Right lobe of liver (tissue), 6 donors: ENCODE measurements around the gene RNF13. TPM values are rescaled to one million over a fixed set of nuclear protein-coding genes. Genes with fewer than 3 reads are reported as not detected.
A peak's percentile ranks its signal among the peaks of the same experiment; 100 is the strongest.

ENCODE experiments used
- ATAC-seq, 4 donors: fragments of 200-7000 bp; cut with Tn5 transposase; one replicate each; pipeline ENCODE4 v1.9.1; 2020; ENCODE audit warnings: mild to moderate bottlenecking in 4 of 4, moderate library complexity in 4 of 4
- DNase-seq, 3 donors: peaks; one replicate each; pipeline ENCODE4 v3.0.0-alpha.2; 2020
- H3K27ac ChIP-seq, 3 donors: fragments of 200-600 bp; one replicate each; pipeline ENCODE4 v1.8.0; 2022
- H3K27me3 ChIP-seq, 2 donors: fragments of 200-600 bp; one replicate each; pipeline ENCODE4 v1.8.0; 2022
- H3K36me3 ChIP-seq, 4 donors: fragments of 200-600 bp; sonication (generic) in 1 of 4; one replicate each; pipeline versions ENCODE4 v1.5.1 to v1.8.0; 2017 to 2022; ENCODE audit warnings: control low read depth in 1 of 4
- H3K4me1 ChIP-seq, 4 donors: fragments of 200-600 bp; sonication (generic) in 1 of 4; one replicate each; pipeline versions ENCODE4 v1.5.1 to v1.8.0; 2017 to 2022; ENCODE audit warnings: control low read depth in 1 of 4
- H3K4me3 ChIP-seq, 3 donors: fragments of 200-600 bp; one replicate each; pipeline ENCODE4 v1.8.0; 2022
- H3K9me3 ChIP-seq, 4 donors: fragments of 200-600 bp; sonication (generic) in 1 of 4; one replicate each; pipeline versions ENCODE4 v1.5.1 to v1.8.0; 2017 to 2022; ENCODE audit warnings: control low read depth in 1 of 4
- POLR2A ChIP-seq: fragments of 450-650 bp; IDR thresholded peaks from one replicate; pipeline ENCODE4 v1.6.1; 2017; ENCODE audit warnings: antibody characterized with exemption, mild to moderate bottlenecking
- WGBS: methylation state at CpG from one replicate; pipeline ENCODE4 v1.1.6; 2018; ENCODE audit warnings: low coverage, low lambda C conversion rate; ENCODE audit not compliant: insufficient coverage; ENCODE audit errors: missing lambda C conversion rate; 5-methylcytosine and 5-hydroxymethylcytosine counted together
- intact Hi-C, 2 donors: fragments of 100-400 bp; cut with DNase I; formaldehyde crosslinking; loops; one replicate each; pipeline versions ENCODE4 v1.11.2 to v1.14.1; 2022
- total RNA-seq, 6 experiments: library from RNA; depleted of rRNA in 2 of 6; stranded (reverse); fragments of >200 nt in 2 of 6; fragmentation: NEBNext Ultra II Directional in 3 of 6; extraction: Animal tissue kit (Norgen Biotek cat#: 25700) in 3 of 6; gene quantifications; one replicate each; pipeline versions ENCODE4 v1.1.0 to v1.2.4, GENCODE V29; 2016 to 2023
- TF ChIP-seq, protein P1 (sequence below), 4 donors: fragments of 200-600 bp in 3 of 4; fragments of 450-650 bp in 1 of 4; IDR thresholded peaks; one replicate each; pipeline versions ENCODE4 v1.5.1 to v1.8.0; 2016 to 2022; ENCODE audit warnings: antibody characterized with exemption in 4 of 4, mild to moderate bottlenecking in 2 of 4
- donor health status: DM: no; HTN: yes; CAD: no.
- donor health status: DM: no; HTN: no; CAD: no.
- donor health status: DM: no; HTN: no; CAD: no.
- donor health status: DM: no; HTN: yes; CAD: no.
- donor health status: DM: no; HTN: yes; CAD: no.

The RNF13 gene
- total RNA-seq, 6 experiments from 2014 or later = 45.0 to 55.6 (median 47.5) TPM

DNA sequence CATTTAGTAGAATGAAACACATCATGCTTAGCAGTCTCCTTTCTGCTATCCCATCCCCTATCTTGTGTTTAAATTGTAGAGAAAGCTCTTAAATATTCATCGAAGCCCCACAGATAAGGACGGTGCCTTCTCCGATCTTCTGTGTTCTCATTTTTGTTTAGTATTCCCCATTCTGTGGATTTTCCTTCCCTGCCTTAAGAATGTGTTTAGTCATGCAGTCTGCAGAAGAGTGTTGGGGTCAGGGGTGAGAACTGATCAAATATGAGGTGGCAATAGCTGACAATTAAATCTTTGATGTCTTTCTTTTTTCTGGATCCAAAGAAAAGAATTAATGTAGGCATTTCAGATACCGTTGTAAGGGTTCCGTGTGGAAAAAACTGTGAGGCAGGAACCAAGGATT lies 11.4 kb upstream of the RNF13 start:
- H3K27me3 ChIP-seq = no peaks in the 10 kb centered on the region
- no peaks in the 10 kb centered on the region for H3K4me1 ChIP-seq
- DNase-seq (no peak), ATAC-seq (no peak)
- no peak overlapping the region for H3K4me3 ChIP-seq
- intact Hi-C loops = no loop called here
- H3K27ac ChIP-seq = no peak overlapping the region
- TF ChIP-seq, protein P1, sequence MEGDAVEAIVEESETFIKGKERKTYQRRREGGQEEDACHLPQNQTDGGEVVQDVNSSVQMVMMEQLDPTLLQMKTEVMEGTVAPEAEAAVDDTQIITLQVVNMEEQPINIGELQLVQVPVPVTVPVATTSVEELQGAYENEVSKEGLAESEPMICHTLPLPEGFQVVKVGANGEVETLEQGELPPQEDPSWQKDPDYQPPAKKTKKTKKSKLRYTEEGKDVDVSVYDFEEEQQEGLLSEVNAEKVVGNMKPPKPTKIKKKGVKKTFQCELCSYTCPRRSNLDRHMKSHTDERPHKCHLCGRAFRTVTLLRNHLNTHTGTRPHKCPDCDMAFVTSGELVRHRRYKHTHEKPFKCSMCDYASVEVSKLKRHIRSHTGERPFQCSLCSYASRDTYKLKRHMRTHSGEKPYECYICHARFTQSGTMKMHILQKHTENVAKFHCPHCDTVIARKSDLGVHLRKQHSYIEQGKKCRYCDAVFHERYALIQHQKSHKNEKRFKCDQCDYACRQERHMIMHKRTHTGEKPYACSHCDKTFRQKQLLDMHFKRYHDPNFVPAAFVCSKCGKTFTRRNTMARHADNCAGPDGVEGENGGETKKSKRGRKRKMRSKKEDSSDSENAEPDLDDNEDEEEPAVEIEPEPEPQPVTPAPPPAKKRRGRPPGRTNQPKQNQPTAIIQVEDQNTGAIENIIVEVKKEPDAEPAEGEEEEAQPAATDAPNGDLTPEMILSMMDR (IDR thresholded peaks at IDR 0.05) = no peak
- no peak for TF ChIP-seq POLR2A
- WGBS = 50% methylated on average over 5 of the region's 5 CpGs
- H3K36me3 ChIP-seq = no peaks in the 10 kb centered on the region
- H3K9me3 ChIP-seq = no peaks in the 10 kb centered on the region

DNA sequence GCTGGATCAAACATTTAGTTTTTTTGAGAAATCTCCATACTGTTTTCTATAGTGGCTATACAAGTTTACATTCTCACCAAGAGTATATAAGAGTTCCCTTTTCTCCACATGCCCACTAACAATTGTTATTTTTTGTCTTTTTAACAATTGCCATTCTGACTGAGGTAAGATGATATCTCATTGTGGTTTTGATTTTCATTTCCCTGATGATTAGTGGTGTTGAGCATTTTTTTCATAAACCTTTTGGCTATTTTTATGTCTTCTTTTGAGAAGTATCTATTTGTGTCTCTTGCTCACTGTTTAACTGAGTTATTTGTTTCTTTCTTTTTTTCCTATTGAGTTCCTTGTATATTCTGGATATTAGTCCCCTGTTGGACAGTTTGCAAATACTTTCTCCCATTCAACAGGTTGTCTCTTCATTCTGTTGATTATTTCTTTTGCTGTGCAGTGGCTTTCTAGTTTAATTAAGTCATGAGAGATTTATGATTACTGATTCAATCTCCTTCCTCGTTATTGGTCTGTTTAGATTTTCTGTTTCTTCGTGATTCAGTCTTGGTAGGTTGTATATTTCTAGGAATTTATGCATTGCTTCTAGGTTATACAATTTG lies 6.7 kb upstream of the RNF13 start:
- no peaks in the 10 kb centered on the region for H3K27me3 ChIP-seq
- H3K4me3 ChIP-seq = no peak overlapping the region
- H3K36me3 ChIP-seq = no peaks in the 10 kb centered on the region
- DNase-seq (no peak), ATAC-seq (no peak)
- no peak overlapping the region for H3K27ac ChIP-seq
- WGBS = 27% methylated on average over 2 of the region's 2 CpGs
- H3K4me1 ChIP-seq = no peaks in the 10 kb centered on the region
- H3K9me3 ChIP-seq = no peaks in the 10 kb centered on the region
- TF ChIP-seq, protein P1 (IDR thresholded peaks at IDR 0.05) = no peak
- no peak for TF ChIP-seq POLR2A
- intact Hi-C loops = no loop called here

DNA sequence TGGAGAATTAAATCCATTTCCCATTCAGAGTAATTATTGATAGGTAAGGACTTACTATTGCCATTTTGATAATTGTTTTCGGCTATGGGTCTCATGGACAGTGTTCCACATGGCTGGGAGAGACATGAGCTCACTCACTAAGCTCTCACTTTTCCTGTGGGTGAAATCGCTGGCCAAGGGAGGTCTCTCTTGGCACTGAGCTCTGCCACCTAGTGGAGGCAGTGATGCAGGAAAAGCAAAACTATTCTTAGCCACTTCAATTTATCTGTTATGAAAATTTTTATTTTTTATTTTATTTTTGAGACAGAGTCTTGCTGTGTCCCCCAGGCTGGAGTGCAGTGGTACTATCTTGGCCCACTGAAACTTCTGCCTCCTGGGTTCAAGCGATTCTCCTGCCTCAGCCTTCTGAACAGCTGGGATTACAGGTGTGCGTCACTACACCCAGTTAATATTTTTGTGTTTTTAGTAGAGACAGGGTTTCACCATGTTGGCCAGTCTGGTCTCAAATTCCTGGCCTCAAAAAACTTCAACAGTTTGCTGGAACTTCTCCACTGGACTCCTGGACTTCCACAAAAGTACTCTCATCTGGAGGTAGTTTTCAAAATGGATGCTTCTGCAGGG lies 4.7 kb upstream of the RNF13 start:
- Histone ChIP-seq H3K4me1 (peaks cover 0 to 9% (median 2%) of the 10 kb centered on the region in 4 donors), H3K4me3 (no peak overlapping the region), H3K9me3 (no peaks in the 10 kb centered on the region), H3K27ac (no peak overlapping the region), H3K36me3 (no peaks in the 10 kb centered on the region), H3K27me3 (no peaks in the 10 kb centered on the region)
- ATAC-seq (peak; percentile 38 to 46 (median 46)), DNase-seq (peak; percentile 61 to 71 (median 62))
- intact Hi-C loops = no loop called here
- 28% methylated on average over 4 of the region's 4 CpGs for WGBS
- TF ChIP-seq POLR2A = no peak
- TF ChIP-seq, protein P1 (IDR thresholded peaks at IDR 0.05) = peak; percentile 70 to 89 (median 86)

DNA sequence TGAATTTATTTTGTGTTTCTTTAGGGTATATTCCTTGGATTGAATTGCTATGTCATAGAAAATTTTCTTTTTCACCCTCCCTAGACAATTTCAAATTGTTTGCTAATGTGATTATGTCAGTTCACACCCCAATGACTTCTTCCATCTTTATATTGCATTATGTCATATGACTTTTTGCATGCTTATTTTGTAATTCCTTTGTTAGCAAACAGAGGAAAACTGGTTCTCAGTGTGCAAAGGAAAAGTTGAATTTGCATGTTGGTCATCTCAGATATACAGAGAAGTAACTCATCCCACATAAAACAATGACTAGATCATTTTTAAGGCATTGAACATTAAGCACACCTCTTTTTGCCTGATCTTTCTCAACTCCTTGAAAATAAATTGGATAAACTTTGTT lies 3.3 kb upstream of the RNF13 start:
- H3K27me3 ChIP-seq = no peaks in the 10 kb centered on the region
- DNase-seq = no peak
- H3K9me3 ChIP-seq = no peaks in the 10 kb centered on the region
- H3K4me3 ChIP-seq = no peak overlapping the region
- no peak for TF ChIP-seq POLR2A
- TF ChIP-seq, protein P1 (IDR thresholded peaks at IDR 0.05) = no peak
- no peak overlapping the region for H3K27ac ChIP-seq
- ATAC-seq = no peak
- H3K4me1 ChIP-seq = peaks cover 0 to 18% (median 4%) of the 10 kb centered on the region in 4 donors
- intact Hi-C loops = no loop called here
- H3K36me3 ChIP-seq = no peaks in the 10 kb centered on the region
